ELR (cell line): ENCODE results near the gene PPP1R3D.
"Not testable (repeated sequence)": the region's sequence is repeated elsewhere in the genome, so short reads cannot be mapped to it uniquely, and the experiment has no call there.

ENCODE experiments used
- DNase-seq: peaks from one replicate; pipeline ENCODE4 v3.0.0-alpha.2; 2015; ENCODE audit warnings: low read depth

The PPP1R3D gene

GRCh38 chr20:59912609-59913008 is 27.5 kb downstream of the PPP1R3D start:
- no peak for DNase-seq

- no peak for DNase-seq
Measured at GRCh38 chr20:59911041-59911440, 29.1 kb downstream of the PPP1R3D start.

GRCh38 chr20:59908855-59909254 is 31.2 kb downstream of the PPP1R3D start:
- no peak for DNase-seq

- no peak for DNase-seq
Measured at GRCh38 chr20:59903621-59904020, 36.5 kb downstream of the PPP1R3D start.

GRCh38 chr20:59902470-59902869 is 37.6 kb downstream of the PPP1R3D start:
- DNase-seq: no peak

- DNase-seq: no peak
Measured at GRCh38 chr20:59895908-59896307, 44.2 kb downstream of the PPP1R3D start.

- DNase-seq: no peak
Measured at GRCh38 chr20:59891581-59891980, 48.5 kb downstream of the PPP1R3D start.

GRCh38 chr20:59890035-59890434 is 50.1 kb downstream of the PPP1R3D start:
- DNase-seq: not testable (repeated sequence)

- DNase-seq: no peak
Measured at GRCh38 chr20:59888050-59888449, 52.1 kb downstream of the PPP1R3D start.
